NCI-H146 treated with DMSO at 0.1 percent for 48 hours (cell line): ENCODE data around the gene RALGAPA2.

Source experiments
- DNase-seq: peaks from one replicate; lab custom pipeline; 2025; ENCODE audit not compliant: unreplicated experiment; lab: John Stamatoyannopoulos, UW

The RALGAPA2 gene

GRCh38 chr20:20476504-20476903, 235.9 kb downstream of the RALGAPA2 start:
- no peak for DNase-seq

GRCh38 chr20:20473657-20474056, 238.8 kb downstream of the RALGAPA2 start:
- DNase-seq = no peak

- no peak for DNase-seq
Observed at GRCh38 chr20:20472684-20473274, 239.7 kb downstream of the RALGAPA2 start.

GRCh38 chr20:20466341-20466879, 246.0 kb downstream of the RALGAPA2 start:
- no peak for DNase-seq

DNA sequence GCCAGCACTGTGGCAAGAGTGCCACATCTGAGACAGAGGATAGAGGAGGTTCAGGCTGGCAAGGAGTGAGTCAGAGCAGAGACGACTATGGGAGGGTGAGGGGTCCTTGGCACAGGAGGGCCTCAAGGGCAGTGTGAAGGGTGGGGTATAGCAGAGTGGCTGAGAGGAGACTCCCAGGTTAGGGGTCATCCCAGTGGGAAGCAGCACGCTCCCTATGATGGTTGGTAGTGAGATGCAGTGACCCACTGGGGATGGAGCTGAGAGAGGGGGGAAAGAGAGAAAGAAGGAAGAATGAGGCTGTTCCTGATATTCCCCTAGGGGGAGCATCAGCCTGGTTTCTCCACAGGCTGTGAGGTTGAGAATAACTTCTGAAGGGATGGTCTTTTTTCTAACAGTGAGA, 247.2 kb downstream of the RALGAPA2 start:
- DNase-seq = peak; percentile 27

DNA sequence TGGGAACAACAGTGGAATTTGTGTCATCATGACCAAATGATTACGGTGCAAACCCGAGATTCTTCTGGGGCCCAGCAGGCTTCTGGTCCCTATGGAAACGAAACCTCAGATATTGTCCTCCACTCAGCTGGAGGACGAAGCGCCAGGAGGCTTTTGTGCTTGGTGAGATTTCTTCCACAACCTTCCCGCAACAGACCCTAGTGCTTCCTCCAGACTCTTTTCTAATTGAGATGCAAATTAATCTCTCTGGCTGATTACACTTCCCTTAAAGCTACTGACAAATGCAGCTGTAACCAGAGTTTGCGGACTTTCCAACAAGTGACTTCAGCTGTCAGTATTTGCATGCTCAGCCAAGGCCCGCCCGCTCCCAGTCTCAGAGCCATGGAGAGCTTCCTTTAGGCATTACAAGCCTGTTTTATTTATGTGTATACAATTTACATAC, 248.5 kb downstream of the RALGAPA2 start:
- DNase-seq = peak; percentile 98

DNA sequence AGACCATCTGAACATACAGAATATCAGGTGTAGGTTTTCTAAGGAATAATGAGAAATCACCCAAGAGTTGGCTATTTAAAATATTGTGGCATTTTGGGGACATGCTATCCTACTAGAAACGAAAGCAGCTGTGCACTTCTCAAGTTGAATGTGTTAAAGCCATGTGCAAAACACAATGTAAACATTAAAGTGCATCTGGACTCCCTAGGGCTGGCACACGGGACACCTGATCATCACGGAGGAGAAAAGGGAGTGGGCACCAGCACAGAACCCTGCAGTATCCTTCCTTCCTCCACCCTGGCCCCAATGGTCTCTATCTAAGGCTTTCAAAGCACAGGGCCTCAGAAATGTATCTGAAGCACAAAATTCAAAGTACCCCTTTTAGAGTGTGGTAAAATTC, 250.3 kb downstream of the RALGAPA2 start:
- DNase-seq = no peak

GRCh38 chr20:20461551-20461950, 250.9 kb downstream of the RALGAPA2 start:
- DNase-seq = no peak

- DNase-seq = no peak
Observed at GRCh38 chr20:20459726-20460125, 252.7 kb downstream of the RALGAPA2 start.

DNA sequence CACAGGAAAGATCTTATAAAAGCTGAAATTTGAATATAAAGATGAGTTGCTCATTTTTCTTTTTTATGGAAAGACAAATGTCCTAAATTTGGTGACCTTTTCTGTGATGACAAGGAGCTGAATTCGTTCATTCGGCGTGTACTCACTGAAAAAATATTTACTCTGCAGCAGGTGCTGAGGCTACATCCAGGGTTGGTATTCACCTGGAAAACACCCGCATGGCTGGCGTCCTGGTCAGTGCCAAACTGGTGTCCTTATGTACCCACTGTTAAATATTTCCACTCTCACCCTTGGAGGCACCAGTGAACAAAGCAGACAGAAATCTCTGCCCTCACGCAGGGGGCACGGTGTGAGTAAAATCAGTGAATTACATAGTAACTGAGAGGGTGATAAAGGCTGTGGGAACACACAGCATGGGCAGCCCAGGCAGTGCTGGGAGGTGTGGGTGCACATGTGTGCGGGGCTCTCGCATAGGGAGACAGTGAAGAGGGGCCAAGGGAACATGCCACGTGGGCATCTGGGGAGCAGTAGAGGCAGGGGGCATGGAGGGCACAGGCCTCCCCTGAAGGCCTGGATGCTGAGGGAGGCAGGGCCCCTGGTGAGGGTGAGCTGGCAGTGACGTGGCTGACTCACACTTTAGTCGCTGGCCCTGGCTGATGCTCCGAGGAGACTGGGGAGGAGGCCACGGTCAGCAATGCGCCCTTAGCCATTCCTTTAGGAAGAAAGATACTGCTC, 254.9 kb downstream of the RALGAPA2 start:
- DNase-seq = peak; percentile 83

DNA sequence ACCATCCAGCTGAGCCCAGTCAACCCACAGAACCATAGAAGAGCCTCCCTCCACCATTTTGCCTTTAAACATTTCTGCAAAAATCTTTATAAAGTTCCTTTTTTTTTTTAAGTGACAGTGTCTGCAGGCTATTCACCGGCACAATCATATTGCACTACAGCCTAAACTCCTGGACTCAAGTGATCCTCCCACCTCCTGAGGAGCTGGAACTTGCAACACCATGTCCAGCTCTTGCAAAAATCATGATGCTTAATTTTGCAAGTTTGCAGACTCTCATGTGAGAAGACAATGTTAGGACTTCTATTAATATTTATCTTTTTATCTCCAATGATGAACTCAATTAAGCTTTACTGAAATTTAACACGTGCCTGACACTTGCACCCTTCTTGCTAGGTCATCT, 255.7 kb downstream of the RALGAPA2 start:
- DNase-seq = no peak

DNA sequence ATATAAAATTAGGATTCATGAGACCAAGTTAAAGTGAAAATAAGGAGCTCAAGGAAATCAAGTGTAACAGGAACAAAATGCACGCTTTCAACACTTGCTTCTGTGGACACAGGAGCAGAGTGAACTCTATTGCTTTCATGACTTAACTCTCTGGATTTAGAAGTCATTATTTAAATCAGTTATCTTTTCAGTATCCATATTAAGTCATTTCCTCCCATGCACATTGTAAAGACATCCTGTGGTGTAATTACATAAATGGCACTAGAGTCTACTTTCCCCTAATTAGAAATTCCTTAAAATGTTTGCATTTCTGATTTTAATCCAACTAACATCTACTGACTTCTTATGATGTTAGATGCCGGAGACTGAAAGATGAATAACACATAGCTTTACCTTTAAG, 256.5 kb downstream of the RALGAPA2 start:
- peak; percentile 83 for DNase-seq

GRCh38 chr20:20454850-20455627, 257.4 kb downstream of the RALGAPA2 start:
- DNase-seq = no peak

DNA sequence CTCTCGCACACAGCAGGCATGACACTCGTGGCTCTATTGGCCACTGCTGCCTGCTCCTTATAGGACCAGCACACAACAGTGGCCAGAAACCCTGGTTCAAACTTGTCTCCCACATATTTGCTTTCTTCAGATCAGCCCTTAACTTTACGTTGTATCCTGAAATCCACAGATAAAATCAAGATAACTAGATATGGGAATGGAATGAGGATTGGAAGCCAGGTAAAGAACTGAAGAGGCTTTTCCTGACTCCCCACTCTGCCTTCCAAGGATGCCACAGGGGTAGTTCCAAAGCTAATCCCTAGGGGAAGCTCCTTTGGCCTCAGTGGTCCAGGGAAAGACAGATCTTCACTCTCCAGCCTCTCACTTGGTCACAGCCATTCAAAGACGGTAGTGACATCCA, 258.1 kb downstream of the RALGAPA2 start:
- no peak for DNase-seq

DNA sequence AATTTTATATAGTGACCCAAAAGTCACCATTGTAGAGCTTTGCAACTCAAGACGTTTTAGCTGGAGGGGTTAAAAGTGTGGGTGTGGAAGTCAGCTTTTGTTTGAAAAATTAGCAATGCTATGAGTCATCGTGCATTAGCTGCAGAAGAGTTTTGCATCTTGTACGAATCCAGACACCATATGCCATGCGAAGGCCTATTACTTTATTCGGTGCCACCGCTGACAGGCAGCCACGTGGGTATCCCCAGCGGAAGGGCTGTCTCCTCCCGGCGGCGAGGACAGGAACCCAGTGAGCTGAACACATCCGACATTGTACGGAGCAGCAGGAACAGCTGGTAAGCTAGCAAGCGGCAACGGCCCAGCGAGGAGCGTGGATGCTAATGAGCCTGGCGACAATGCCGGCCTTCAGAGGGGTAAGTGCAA, 260.2 kb downstream of the RALGAPA2 start:
- peak; percentile 86 for DNase-seq

DNA sequence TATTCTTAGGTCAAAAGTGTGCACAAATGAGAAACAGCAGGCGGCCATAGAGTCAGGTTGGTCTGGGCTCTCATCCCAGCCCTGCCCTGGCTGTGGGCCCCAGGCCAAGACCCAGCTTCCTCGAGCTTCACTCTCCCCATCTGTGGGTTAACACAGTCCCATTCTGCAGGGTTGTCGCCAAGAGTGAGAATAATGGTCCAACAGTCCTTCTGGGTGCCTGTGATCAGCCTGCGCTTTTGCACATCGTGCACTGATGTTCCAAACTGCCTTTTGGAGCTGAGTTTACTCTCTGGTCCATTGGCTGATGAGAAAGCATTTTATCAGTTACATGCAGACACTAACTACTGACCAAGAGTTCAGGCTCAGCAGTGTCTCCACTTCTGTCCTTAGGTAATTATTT, 261.9 kb downstream of the RALGAPA2 start:
- DNase-seq = no peak

GRCh38 chr20:20448881-20449280, 263.6 kb downstream of the RALGAPA2 start:
- peak; percentile 31 for DNase-seq

DNA sequence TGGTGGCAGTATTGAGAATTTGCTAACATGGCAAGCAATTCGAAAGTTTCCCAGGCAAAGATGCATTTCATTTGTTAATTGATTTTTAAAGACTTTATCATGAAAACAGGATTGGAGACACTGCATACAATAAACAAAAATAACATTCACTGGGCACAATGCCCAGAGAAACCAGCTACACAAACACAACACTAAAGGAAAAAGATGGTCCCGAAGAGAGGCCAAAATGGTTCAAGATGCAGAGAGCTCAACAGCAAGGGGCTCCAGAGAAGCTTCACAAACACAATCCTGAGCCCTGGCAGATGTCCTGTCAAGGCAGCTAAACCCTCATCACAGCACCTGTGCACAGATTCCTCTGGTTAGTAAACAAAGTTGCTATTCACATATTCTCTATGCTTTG, 265.2 kb downstream of the RALGAPA2 start:
- DNase-seq = no peak

GRCh38 chr20:20446425-20447015, 265.9 kb downstream of the RALGAPA2 start:
- no peak for DNase-seq

DNA sequence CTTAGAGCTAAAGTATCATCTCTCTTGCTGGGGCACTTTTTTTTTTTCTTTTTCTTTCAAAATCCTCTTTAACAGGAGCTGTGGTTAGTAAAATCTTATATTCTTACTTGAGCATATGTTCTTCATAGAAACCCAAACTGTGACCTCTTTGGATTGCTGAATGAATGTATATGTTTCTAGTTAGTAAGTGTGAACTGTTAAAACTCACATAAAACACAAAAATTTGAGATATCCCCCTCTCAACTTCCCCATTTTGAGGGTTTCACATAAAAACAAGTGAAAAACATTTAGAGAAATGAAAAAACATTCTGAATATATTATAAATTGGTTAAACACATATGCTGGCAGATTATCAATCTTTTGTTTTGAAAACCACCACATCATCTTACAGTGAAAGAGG, 266.4 kb downstream of the RALGAPA2 start:
- no peak for DNase-seq

GRCh38 chr20:20443504-20443903, 268.9 kb downstream of the RALGAPA2 start:
- no peak for DNase-seq
